Testis (tissue), 2 donors: ENCODE results near the gene COL26A1.

ENCODE experiments used
- CTCF ChIP-seq, 3 experiments: fragments of 450-650 bp in 2 of 3; fragments of 200-600 bp in 1 of 3; sonication (generic) in 1 of 3; IDR thresholded peaks; one replicate each; pipeline ENCODE4 v1.5.1; 2016 to 2019; ENCODE audit warnings: antibody characterized with exemption in 3 of 3, mild to moderate bottlenecking in 2 of 3, moderate library complexity in 1 of 3
- POLR2A ChIP-seq: fragments of 450-650 bp; IDR thresholded peaks from one replicate; pipeline ENCODE4 v1.6.1; 2017; ENCODE audit warnings: antibody characterized with exemption, mild to moderate bottlenecking, moderate library complexity

- TF ChIP-seq CTCF (IDR thresholded peaks at IDR 0.05) = peak; percentile 86 to 99 (median 92)
- TF ChIP-seq POLR2A = no peak
Measured at GRCh38 chr7:101542527-101543241, 180.0 kb downstream of the COL26A1 start.
